GM15510 (cell line): ENCODE results near the gene DLL1.

Experiments used
- POLR2A ChIP-seq: IDR thresholded peaks from 3 replicates; pipeline ENCODE4 v1.6.1; 2011; ENCODE audit warnings: borderline replicate concordance; ENCODE audit not compliant: insufficient read length; ENCODE audit errors: extremely low read depth

DLL1 gene

DNA sequence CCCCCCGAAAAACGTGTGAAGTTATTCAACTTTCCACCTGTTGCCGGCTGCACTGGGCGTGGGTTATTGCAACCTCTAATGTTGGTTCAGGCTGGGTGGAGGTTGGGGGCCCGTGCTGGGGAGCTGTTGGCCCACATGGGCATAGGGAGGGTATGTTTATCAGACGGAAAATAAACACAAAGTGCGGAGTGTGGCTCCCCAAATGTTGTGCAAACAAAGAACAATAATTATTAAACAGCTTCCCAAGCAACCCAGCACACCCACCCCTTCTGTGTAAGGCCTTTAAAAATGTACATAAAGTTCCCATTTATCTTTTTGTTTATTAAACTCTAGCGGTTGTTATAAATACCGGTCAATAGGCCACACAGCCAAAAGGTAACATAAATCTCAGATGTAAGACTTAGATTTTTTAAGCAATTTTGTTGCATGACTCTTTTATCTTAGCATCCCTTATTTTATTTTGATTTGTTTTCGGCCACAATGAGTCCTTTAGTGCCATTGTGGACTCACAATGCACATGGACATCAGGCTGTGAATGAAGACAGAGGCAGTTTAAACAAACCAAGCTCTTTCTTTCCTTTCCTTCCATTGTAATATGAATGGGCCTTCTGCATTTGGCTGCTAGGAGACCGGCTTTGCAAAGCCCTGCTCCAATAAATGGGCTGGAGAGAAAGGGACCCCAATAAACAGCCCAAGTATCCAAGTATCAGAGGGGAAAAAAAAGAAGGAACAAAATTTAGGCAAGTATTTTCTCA is 6.9 kb upstream of the DLL1 start:
- TF ChIP-seq POLR2A, result no peak

DNA sequence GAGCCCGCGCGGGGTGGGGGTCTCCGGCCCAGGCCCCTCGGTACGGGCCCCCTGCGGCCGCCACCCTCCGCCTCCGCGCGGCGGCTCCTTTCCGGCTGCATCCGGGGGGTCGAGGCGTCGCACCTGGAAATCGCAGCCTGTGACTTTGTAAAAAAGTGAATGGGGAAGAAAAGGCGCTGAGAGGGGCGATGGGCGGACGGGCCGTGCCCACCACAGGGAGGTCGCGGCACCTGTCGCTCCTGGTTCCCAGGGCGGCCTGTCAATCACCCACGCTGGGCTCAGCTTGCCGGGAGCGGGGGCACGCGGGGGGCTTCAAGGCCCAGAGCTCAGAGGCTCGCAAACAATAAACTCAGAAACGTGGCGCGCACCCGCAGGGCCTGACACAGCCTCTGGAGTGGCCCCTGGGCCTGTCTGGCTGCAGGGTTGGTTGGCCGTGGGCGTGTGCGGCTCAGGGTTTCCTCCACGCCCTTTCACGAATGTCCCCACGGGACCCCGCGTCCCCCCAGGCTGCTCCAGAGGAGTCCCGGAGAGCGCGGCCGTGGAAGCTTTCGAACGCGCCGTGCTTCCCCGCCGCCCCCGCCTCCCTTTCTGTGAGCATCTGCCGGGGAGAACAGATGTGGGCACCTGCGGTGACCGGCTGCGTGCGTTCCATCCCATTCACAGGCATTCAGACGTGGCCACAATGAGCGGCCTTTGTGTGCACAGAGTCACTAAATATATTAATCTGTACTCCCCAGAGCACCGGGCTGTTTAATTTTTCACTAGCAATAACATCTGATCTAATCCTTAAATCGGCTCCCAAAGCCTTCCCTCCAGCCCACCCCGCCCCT is 6.1 kb upstream of the DLL1 start:
- TF ChIP-seq POLR2A, result no peak

DNA sequence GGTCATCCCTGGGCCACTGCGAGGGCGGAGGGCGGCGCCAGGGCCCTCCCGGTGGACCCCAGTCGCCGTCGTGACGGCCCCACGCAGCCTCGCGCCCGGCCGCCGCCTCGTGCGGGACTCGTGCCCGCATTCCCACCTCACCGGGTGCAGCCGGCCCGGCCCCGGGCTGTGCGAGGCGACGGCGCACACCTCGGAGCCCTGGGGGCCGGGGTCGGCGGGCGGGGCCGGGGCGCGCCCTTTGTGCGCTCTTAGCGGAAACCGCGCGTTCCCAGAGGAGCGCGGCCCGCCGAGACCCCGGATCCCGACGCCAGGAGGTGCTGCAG is 5.5 kb upstream of the DLL1 start:
- TF ChIP-seq POLR2A, result no peak

DNA sequence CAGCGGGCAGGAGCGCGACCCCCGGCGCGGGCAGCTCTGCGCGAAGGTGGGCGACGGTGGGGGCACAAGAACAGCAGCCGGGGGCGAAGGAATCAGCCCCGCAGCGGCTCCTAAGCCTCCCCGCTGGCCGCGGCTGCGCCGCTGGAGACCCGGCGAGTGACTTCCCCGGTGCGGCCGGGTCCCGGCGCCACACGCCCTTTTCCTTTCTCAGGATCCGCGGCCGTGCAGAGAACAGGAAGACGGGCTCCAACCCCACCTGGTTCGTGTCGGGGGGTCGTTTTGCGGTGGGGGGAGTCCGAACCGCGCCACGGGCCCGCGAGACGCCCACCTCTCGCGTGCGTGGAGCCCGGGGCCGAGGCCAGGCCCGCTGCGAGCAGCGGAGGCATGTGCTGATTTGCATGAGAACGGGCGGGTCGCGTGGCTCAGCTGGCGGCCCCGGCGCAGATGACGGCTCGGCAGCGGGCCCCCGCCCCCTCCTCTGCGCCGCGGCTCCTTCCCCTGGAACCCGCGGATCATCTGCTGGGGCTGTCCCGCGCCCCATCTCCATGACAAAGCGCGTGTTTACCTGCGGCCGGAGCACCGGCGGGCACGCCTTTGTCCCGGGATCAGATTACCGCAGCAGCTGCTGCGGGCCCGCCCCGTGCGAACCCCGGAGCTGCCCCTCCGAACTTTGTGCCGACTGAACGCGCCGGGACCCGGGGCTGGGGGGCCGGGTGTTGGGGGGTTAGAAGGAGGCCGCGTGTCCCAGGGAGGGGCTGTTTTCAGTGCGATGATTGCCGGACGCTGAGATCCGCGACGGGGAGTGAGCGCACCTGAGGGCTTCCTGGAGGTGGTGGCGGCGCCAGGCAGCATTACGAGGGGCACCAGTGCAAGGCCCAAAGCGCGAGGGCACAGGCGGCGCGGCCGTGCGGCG is 4.9 kb upstream of the DLL1 start:
- no peak for TF ChIP-seq POLR2A

DNA sequence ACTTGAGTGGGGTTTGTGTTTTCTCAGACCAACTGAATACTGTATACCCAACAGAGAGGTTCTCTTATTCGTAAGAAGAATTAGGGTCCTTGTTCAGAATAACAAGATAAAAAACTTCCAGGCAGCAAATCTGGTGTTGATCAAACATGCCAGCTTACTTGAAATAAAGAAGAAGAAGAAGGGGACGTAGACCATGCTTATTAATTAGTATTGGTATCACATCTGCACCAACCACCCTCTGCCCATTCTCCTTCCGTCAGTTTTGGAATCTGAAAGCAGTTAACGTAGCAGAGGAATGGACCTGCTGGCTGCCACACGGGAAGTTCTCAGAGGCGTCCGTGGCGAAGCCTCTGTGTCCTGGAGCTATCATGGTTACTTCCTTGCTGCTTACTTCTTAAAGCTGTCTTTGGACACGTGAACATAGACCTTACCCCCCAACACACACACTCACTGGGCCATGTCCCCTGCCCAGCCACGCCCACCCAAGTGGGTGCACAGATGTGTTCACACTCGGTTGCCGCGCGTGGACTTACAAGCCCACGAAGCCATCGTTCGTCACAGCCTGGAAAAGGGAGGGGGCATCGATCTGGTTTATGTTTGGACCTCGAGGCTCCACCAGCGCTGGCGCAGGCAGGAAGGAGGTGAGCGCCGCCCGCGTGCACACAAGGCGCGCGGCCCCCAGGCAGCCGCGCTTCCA is 4.1 kb upstream of the DLL1 start:
- TF ChIP-seq POLR2A, result no peak

DNA sequence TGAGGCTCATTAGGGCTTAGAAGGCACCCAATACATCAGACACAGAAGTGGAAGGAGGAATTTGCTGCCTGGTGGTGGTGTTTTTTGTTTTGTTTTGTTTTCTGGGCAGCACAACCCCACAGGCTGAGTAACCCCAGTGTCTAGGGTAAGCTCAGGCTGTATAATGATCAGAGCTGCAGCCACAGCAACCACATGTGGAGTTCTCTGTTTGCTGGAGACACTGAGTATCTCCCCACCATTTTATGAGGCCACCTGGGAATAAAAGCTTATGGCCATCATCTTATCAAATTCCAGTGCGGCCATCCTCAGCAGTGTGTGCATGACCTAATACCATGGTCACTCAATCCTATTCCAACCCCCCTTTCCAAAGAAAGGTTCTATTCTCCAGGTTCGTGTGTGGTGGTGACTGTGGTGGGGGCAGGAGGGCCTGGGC is 3.4 kb upstream of the DLL1 start:
- TF ChIP-seq POLR2A, result no peak

DNA sequence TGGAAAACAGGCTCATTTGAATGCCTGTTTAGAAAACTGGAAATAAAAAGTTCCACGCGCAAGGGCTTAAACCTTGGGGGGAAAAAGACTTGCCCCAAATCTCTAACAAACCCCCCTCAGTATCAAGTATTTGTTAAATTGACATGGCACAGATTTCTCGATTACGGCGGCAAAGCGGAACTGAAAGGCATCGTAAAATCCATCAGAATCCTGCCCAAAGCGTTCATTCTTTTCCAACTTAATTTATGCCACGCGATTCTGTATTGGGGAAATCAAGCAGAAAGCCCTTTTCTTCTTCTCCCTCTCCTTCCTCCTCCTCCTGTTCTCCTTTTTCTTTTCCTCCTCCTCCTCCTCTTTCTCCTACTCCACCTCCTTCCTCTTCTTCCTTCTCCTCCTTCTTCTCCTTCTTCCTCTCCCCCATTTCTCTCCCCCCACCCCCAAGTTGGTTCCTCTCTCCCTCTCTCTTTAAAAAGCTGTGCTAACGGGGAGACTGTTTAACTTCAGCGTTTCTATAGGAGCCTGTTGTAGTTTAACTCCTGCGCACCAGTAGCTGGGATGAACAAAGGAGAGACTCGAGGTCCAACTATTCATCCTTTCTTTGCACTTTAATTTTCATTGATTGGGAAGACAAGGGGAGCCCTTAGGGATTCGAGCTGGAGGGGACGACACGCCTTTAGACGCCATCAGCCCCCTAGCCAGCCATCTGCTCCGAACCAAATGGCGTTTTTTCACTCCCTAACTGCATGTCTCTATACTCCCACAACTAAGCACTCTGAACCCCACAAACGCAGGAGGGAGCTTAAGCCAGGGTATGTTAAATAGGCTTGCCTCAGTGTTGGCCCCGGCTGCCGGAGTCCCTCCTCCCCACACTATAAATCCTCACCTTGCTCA is 2.7 kb upstream of the DLL1 start:
- no peak for TF ChIP-seq POLR2A

DNA sequence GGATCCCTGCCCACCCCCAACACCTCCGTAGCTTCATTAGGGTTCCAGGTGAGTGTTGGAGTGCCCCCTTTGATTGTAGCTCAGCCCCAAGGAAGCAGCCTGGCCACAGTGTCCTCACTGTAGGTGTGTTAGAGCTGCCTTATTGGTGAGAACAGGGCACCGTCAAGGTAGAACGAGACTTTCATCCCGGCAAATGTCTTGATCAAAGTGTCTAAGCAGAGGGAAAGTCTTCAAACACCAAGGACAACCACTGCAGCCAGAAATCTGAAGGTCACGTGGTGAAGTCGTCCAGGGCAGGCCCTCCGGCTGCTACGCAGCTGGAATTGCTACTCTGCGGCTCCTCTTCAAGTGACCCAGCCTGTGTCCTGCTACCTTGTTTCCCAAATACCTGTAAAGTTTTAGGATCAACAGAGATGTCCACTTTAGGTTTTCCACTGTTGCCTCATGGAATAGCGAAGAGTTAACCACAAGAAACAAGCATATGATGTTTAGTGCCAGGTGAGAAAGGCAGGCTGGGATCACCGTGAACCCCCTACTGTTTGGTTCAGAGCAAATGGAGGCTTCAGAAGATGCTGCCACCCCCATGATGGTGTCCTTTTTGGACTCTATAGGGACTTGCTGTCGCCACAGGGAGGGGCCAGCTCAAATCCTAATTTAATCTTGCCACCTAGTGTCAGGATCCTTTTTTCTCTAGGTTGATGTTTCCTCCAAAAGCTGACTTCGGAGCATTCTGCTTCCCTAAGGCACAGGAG is 1.7 kb upstream of the DLL1 start:
- no peak for TF ChIP-seq POLR2A

DNA sequence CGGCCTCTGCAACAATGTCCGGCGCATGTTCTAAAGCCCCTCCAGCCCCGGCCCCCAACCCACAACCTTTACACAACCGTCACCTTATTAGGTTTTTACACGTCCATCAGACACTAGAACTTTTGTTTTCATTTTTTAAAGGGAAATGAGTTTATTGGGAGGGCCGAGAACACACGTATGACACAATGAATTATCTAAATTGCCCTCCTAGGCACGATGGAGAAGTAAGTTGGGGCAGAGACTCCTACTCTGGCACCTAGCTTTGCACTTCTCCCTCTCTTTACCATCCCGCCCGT is 1.2 kb upstream of the DLL1 start:
- TF ChIP-seq POLR2A, result no peak

DNA sequence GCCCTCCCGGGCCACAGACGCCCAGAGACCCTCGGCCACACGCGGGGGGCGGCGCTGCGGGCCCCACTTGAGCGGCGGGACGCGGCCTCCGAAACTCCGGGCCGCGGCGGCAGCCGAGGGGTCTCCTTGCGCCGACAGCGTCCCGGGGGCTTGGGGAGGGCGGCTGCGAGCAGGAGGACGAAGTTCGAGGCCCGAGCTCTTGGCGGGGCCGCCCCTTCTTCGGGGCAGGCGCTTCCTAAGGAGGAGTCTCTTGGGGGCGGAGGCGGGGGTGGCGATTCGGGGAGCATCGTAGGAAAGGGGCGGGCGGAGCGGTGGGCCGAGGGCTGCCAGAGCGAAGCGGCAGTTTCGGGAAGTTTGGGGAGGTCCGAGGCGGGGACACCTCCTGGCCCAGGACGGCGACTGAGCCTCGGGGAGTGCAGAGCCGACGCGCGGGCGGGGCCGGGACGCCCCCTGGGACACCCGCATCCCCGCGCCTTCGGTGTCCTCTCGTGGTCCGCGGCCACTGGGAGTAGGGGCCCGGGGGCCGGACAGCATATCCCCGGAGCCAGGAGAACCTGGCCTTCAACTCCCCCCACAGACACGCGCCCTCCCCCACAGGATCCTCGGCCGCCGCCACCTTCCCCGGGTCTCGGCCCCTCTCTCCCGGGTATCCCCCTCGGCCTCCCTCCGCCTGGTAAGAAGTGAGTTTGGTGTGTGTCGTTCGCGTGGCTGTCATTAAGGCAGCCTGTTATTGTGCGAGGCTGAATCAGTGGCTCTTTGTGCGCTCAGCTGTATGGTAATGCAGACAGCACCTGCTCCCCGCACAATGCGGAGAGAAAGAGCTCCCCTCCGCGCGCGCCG is 613 bp upstream of the DLL1 start:
- TF ChIP-seq POLR2A, result no peak

DNA sequence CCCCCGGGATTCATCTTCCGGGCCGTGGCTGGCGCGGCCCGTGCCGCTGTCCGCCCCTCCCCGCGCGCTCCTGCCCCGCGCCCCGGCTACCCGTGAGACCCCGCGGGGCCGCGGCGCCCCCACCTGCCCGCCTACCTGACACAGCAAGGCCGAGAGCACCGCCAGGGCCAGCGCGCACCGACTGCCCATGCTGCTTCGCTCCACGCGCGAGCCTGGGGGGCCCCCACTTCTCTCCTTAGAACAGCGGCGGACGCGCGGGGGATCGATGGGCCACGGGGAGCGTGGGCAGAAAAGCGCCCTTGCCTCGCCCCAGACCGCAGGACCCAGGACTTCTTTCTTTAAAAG is 955 bp downstream of the DLL1 start:
- no peak for TF ChIP-seq POLR2A

DNA sequence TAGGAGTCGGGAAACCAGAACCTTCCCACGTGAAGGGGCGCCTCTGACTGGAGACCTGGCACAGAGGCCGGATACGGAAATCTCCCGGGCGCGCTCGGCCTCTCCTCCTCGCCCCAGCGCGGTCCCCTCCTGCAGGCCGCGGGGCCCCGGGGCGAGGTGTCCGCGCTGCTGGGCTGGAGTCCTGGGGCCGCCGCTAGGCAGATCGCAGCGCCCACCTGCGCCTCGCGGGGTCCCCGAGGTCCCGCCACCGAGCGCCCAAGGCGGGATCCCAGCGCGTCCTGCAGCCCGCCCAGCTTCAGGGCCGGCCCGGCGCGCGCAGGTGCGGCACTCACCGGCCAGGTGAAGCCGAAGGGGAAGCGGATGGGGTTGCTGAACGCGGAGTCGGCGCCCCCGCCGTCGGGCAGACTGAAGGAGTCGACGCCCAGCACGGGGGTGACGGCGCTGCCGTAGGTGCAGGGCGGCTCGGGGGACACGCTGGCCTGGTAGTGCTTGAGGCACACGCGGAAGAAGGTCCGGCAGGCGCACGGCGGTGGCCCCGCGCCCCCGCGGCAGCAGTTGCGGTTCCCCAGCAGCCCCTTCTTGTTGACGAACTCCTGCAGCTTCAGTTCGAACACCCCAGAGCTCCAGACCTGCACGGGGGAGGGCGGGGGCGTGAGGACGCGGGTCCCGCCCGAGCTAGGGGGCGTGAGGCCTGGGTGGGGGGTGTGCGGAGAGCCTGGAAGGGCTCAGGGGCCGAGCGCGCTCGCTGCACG is 1.5 kb downstream of the DLL1 start:
- no peak for TF ChIP-seq POLR2A
